H1 (cell line): ENCODE data around the gene AGAP3. TPM values are rescaled to one million over a fixed set of nuclear protein-coding genes. Genes with fewer than 3 reads are reported as not detected.
A peak's percentile ranks its signal among the peaks of the same experiment; 100 is the strongest.

ENCODE experiments used
- CTCF ChIA-PET: fragments of 300-600 bp; sonication (Branson Sonifier 250); formaldehyde crosslinking; loops from one replicate; lab custom pipeline; 2021; ENCODE audit not compliant: partially characterized antibody; lab: Charles Lee
- POLR2A ChIA-PET: fragments of 300-600 bp; sonication (Branson Sonifier 250); formaldehyde crosslinking; loops from one replicate; lab custom pipeline; 2021; ENCODE audit warnings: inconsistent platforms; ENCODE audit not compliant: partially characterized antibody; lab: Charles Lee
- DNase-seq, 2 experiments: peaks; one replicate each; pipeline versions ENCODE4 v3.0.0 to v3.0.0-alpha.2; 2010 to 2022; ENCODE audit warnings: low spot score in 2 of 2, low read depth in 1 of 2, mixed read lengths in 1 of 2
- FAIRE-seq: peaks from 2 replicates; lab custom pipeline; 2011; peaks lifted over from hg19 to GRCh38; lab: Jason Lieb, UNC
- H2AFZ ChIP-seq: 2 replicates; pipeline ENCODE4 v1.8.1; 2012; ENCODE audit warnings: low read length, inconsistent platforms
- H2AK5ac ChIP-seq: 2 replicates; pipeline ENCODE4 v1.6.1; 2013; ENCODE audit warnings: low read depth, low read length
- H2BK120ac ChIP-seq: replicated peaks from 2 replicates; pipeline ENCODE3; 2013; ENCODE audit warnings: low read depth, low read length, inconsistent platforms
- H2BK12ac ChIP-seq: 2 replicates; pipeline ENCODE4 v1.6.1; 2013; ENCODE audit warnings: low read depth, low read length
- H2BK15ac ChIP-seq: 2 replicates; pipeline ENCODE4 v1.6.1; 2013; ENCODE audit warnings: low read length
- H2BK20ac ChIP-seq: 2 replicates; pipeline ENCODE4 v1.6.1; 2013; ENCODE audit warnings: low read length
- H2BK5ac ChIP-seq: 2 replicates; pipeline ENCODE4 v1.6.1; 2013; ENCODE audit warnings: low read depth, low read length
- H3K14ac ChIP-seq: 2 replicates; pipeline ENCODE4 v1.6.1; 2013; ENCODE audit warnings: inconsistent platforms; ENCODE audit not compliant: insufficient read length
- H3K18ac ChIP-seq: 2 replicates; pipeline ENCODE4 v1.6.1; 2013; ENCODE audit warnings: low read length; ENCODE audit errors: extremely low read depth
- H3K23ac ChIP-seq: 2 replicates; pipeline ENCODE4 v1.6.1; 2013; ENCODE audit warnings: inconsistent platforms; ENCODE audit not compliant: insufficient read length
- H3K23me2 ChIP-seq: 2 replicates; pipeline ENCODE4 v1.6.1; 2013; ENCODE audit warnings: low read depth, low read length
- H3K27ac ChIP-seq: 2 replicates; pipeline ENCODE4 v1.6.1; 2011; ENCODE audit warnings: low read depth, low read length, inconsistent platforms
- H3K27me3 ChIP-seq, 4 experiments: replicated peaks in 1 of 4; 1 replicate in 1 of 4; 2 replicates in 3 of 4; pipeline versions ENCODE4 v1.6.1 to v1.8.1; 2011 to 2013; ENCODE audit warnings: low read length in 3 of 4, mild to moderate bottlenecking in 3 of 4, inconsistent platforms in 2 of 4, mixed read lengths in 2 of 4, moderate library complexity in 1 of 4; ENCODE audit not compliant: control insufficient read depth in 3 of 4, insufficient read depth in 3 of 4; ENCODE audit errors: extremely low read depth in 1 of 4
- H3K36me3 ChIP-seq, 4 experiments: 2 replicates each; pipeline versions ENCODE4 v1.6.1 to v1.8.1; 2011 to 2013; ENCODE audit warnings: mild to moderate bottlenecking in 4 of 4, low read length in 3 of 4, moderate library complexity in 2 of 4, control low read depth in 1 of 4, inconsistent platforms in 1 of 4; ENCODE audit not compliant: insufficient read depth in 4 of 4, control insufficient read depth in 2 of 4
- H3K4ac ChIP-seq: replicated peaks from 2 replicates; pipeline ENCODE3; 2013; ENCODE audit warnings: low read length, low read depth, mixed read lengths, inconsistent platforms; ENCODE audit not compliant: insufficient read length
- H3K4me1 ChIP-seq, 4 experiments: replicated peaks in 1 of 4; 1 replicate in 1 of 4; 2 replicates in 3 of 4; pipeline versions ENCODE4 v1.6.1 to v1.8.1; 2011 to 2013; ENCODE audit warnings: low read length in 3 of 4, inconsistent platforms in 2 of 4, mixed read lengths in 1 of 4; ENCODE audit not compliant: insufficient read depth in 4 of 4, control insufficient read depth in 3 of 4
- H3K4me2 ChIP-seq, 2 experiments: 2 replicates each; pipeline versions ENCODE4 v1.6.1 to v1.8.1; 2011 to 2013; ENCODE audit warnings: low read depth in 2 of 2, low read length in 2 of 2, control low read depth in 1 of 2, inconsistent platforms in 1 of 2, mild to moderate bottlenecking in 1 of 2; ENCODE audit not compliant: insufficient read depth in 1 of 2
- H3K4me3 ChIP-seq, 4 experiments: fragments of 200-600, 300-600 bp in 1 of 4; sonication (generic), shearing (Covaris generic), sonication (Bioruptor Twin) in 1 of 4; 2 replicates each; pipeline versions ENCODE4 v1.5.1 to v1.8.1; 2011 to 2016; ENCODE audit warnings: low read length in 4 of 4, low read depth in 3 of 4, control low read depth in 2 of 4, inconsistent platforms in 2 of 4, mild to moderate bottlenecking in 2 of 4, mixed read lengths in 1 of 4, moderate library complexity in 1 of 4; ENCODE audit not compliant: insufficient read depth in 2 of 4; ENCODE audit errors: extremely low read depth in 1 of 4
- H3K56ac ChIP-seq: replicated peaks from 2 replicates; pipeline ENCODE3; 2013; ENCODE audit warnings: low read depth, mild to moderate bottlenecking, mixed read lengths, low read length, inconsistent platforms; ENCODE audit not compliant: insufficient read length
- H3K79me1 ChIP-seq: 2 replicates; pipeline ENCODE4 v1.6.1; 2013; ENCODE audit warnings: low read depth, low read length, control low read depth
- H3K79me2 ChIP-seq, 2 experiments: 2 replicates each; pipeline versions ENCODE4 v1.6.1 to v1.8.1; 2012 to 2013; ENCODE audit warnings: low read length in 2 of 2, mild to moderate bottlenecking in 2 of 2, inconsistent platforms in 1 of 2; ENCODE audit not compliant: insufficient read depth in 2 of 2, control insufficient read depth in 1 of 2
- H3K9ac ChIP-seq, 4 experiments: replicated peaks in 1 of 4; 1 replicate in 1 of 4; 2 replicates in 3 of 4; pipeline versions ENCODE4 v1.6.1 to v1.8.1; 2011 to 2013; ENCODE audit warnings: low read depth in 3 of 4, low read length in 3 of 4, control low read depth in 2 of 4, mild to moderate bottlenecking in 2 of 4, moderate library complexity in 2 of 4, inconsistent platforms in 1 of 4; ENCODE audit errors: extremely low read depth in 1 of 4
- H3K9me3 ChIP-seq, 2 experiments: 2 replicates each; pipeline versions ENCODE4 v1.6.1 to v1.8.1; 2012 to 2013; ENCODE audit warnings: mild to moderate bottlenecking in 2 of 2, moderate library complexity in 2 of 2, control low read depth in 1 of 2, inconsistent platforms in 1 of 2, low read depth in 1 of 2, low read length in 1 of 2, mixed read lengths in 1 of 2; ENCODE audit not compliant: insufficient read depth in 2 of 2
- H4K20me1 ChIP-seq, 2 experiments: replicated peaks in 1 of 2; 2 replicates each; pipeline versions ENCODE3 to v1.8.1; 2011 to 2013; ENCODE audit warnings: inconsistent platforms in 2 of 2, low read length in 2 of 2, mild to moderate bottlenecking in 1 of 2; ENCODE audit not compliant: insufficient read depth in 2 of 2, control insufficient read depth in 1 of 2
- H4K5ac ChIP-seq: 2 replicates; pipeline ENCODE4 v1.6.1; 2013; ENCODE audit warnings: low read length, low read depth, mixed read lengths, inconsistent platforms; ENCODE audit not compliant: insufficient read length
- H4K8ac ChIP-seq: 2 replicates; pipeline ENCODE4 v1.8.0; 2013; ENCODE audit warnings: mild to moderate bottlenecking, moderate library complexity, low read length, inconsistent platforms; ENCODE audit not compliant: insufficient read depth; ENCODE audit errors: extremely low read depth
- H4K91ac ChIP-seq: replicated peaks from 2 replicates; pipeline ENCODE3; 2013; ENCODE audit warnings: low read length, mixed read lengths, inconsistent platforms; ENCODE audit not compliant: insufficient read length
- ASH2L ChIP-seq: fragments of 200-600, 300-600 bp; sonication (generic); IDR thresholded peaks from one replicate; pipeline ENCODE4 v1.7.1; 2017; ENCODE audit warnings: low read length
- CEBPB ChIP-seq: IDR thresholded peaks from 2 replicates; pipeline ENCODE4 v1.6.1; 2012; ENCODE audit warnings: low read depth, low read length
- CTCF ChIP-seq, 3 experiments: IDR thresholded peaks; 1 replicate in 2 of 3; 2 replicates in 1 of 3; pipeline versions ENCODE4 v1.5.1 to v1.6.1; 2011; ENCODE audit warnings: low read length in 3 of 3, mild to moderate bottlenecking in 3 of 3, inconsistent platforms in 2 of 3, low read depth in 1 of 3, moderate library complexity in 1 of 3; ENCODE audit not compliant: insufficient read depth in 1 of 3; ENCODE audit errors: control extremely low read depth in 1 of 3
- E2F6 ChIP-seq: IDR thresholded peaks from 2 replicates; pipeline ENCODE4 v1.6.1; 2012; ENCODE audit warnings: inconsistent platforms
- EZH2 ChIP-seq: fragments of 200-600 bp; sonication (generic); IDR thresholded peaks from 2 replicates; pipeline ENCODE4 v1.7.1; 2012; ENCODE audit warnings: low read depth, mild to moderate bottlenecking, moderate library complexity, low read length, inconsistent platforms; ENCODE audit not compliant: severe bottlenecking
- RAD21 ChIP-seq, 2 experiments: IDR thresholded peaks in 1 of 2; conservative IDR thresholded peaks in 1 of 2; 2 replicates each; pipeline ENCODE4 v1.6.1; 2011; ENCODE audit warnings: low read depth in 2 of 2, low read length in 2 of 2, improper control_type of control experiment in 1 of 2, inconsistent platforms in 1 of 2, mild to moderate bottlenecking in 1 of 2, moderate library complexity in 1 of 2
- RXRA ChIP-seq: IDR thresholded peaks from 2 replicates; pipeline ENCODE4 v1.6.1; 2011; ENCODE audit warnings: low read depth, mild to moderate bottlenecking, low read length, moderate library complexity; ENCODE audit not compliant: insufficient read depth
- SIRT6 ChIP-seq: IDR thresholded peaks from one replicate; pipeline ENCODE4 v1.7.1; 2012; ENCODE audit warnings: low read length, inconsistent platforms
- TEAD4 ChIP-seq: IDR thresholded peaks from 2 replicates; pipeline ENCODE4 v1.6.1; 2012; ENCODE audit warnings: low read depth, low read length, inconsistent platforms, mixed read lengths
- WGBS, 2 experiments: shearing (Covaris generic) in 1 of 2; methylation state at CpG; one replicate each; pipeline versions ENCODE4 v1.1.6 to v1.1.7; 2013 to 2015; ENCODE audit warnings: low lambda C conversion rate in 2 of 2, mixed read lengths in 2 of 2, inconsistent platforms in 1 of 2, low coverage in 1 of 2, missing lambda C conversion rate in 1 of 2; ENCODE audit not compliant: insufficient replicate concordance in 2 of 2, insufficient coverage in 1 of 2, insufficient read length in 1 of 2; ENCODE audit errors: extremely low coverage in 1 of 2, missing lambda C conversion rate in 1 of 2; 5-methylcytosine and 5-hydroxymethylcytosine counted together
- polyA plus RNA-seq, 7 experiments: library from polyadenylated mRNA; depleted of rRNA in 3 of 7; stranded (reverse) in 5 of 7; unstranded in 2 of 7; fragments of >200 nt in 5 of 7; fragments of 200-250 nt in 2 of 7; gene quantifications; 1 replicate in 5 of 7; 2 replicates in 1 of 7; 4 replicates in 1 of 7; pipeline versions ENCODE4 v1.2.1 to v1.2.3, GENCODE V29; 2011 to 2013; ENCODE audit warnings: missing spikeins in 2 of 7, mixed read lengths in 2 of 7
- total RNA-seq: library from RNA; stranded (reverse); fragmentation: NEBNext Ultra II Directional; extraction: Animal tissue kit (Norgen Biotek cat#: 25700); gene quantifications from 2 replicates; pipeline ENCODE4 v1.2.1, GENCODE V29; 2021

The AGAP3 gene
- total and polyA plus RNA-seq, 2 of the 8 experiments (the other 6 are each of a cell fraction or from before 2014, with no cell fraction given), result 66.4 to 120 TPM

- Histone ChIP-seq H3K27me3 (peaks cover 10 to 35% (median 30%) of the 10 kb centered on the region in 4 experiments), H3K36me3 (peaks cover 0 to 6% (median 0%) of the 10 kb centered on the region in 4 experiments; a peak in 1 of 8 replicates), H3K4me1 (no peaks in the 10 kb centered on the region; a peak in 1 of 7 replicates), H3K4me3 (peak overlapping the region in 1 of 4 experiments; percentile 23; a peak in 1 of 8 replicates), H4K91ac (no peak overlapping the region), H3K14ac (no peak overlapping the region), H3K4ac (no peak overlapping the region), H3K18ac (no peak overlapping the region), H4K8ac (no peak overlapping the region), H3K9me3 (peaks cover 1 to 14% of the 10 kb centered on the region in 2 experiments; a peak in 2 of 4 replicates), H3K4me2 (peak overlapping the region in 1 of 2 experiments; percentile 41; a peak in 2 of 4 replicates), H3K9ac (no peak overlapping the region), H2BK15ac (no peak overlapping the region), H3K79me1 (no peaks in the 10 kb centered on the region), H3K79me2 (no peaks in the 10 kb centered on the region), H4K20me1 (peaks cover 0 to 1% of the 10 kb centered on the region in 2 experiments), H4K5ac (no peak overlapping the region), H2BK120ac (no peak overlapping the region), H2BK12ac (no peak overlapping the region), H3K23ac (no peak overlapping the region), H3K56ac (no peak overlapping the region), H3K23me2 (no peaks in the 10 kb centered on the region), H2BK5ac (no peak overlapping the region), H2AK5ac (no peak overlapping the region), H2BK20ac (no peak overlapping the region), H3K27ac (no peak overlapping the region), H2AFZ (no peak overlapping the region)
- DNase-seq, result peak in 1 of 2 experiments; percentile 64
- ChIA-PET POLR2A (interaction anchor here (0.9 to 1.4 kb wide), 2 partner anchors 9 to 50 kb away, joined by 3 to 6 read pairs; no protein-coding TSS in a partner anchor), CTCF (interaction anchor here (0.6 to 7.4 kb wide), 18 partner anchors 10 to 158 kb away, joined by 3 to 52 read pairs (median 5); no protein-coding TSS in a partner anchor)
- FAIRE-seq, result no peak
- WGBS, 2 experiments, result 60% methylated on average over 21 of the region's 23 CpGs; no CpG with 5 or more reads in 1 of the 2 experiments
- TF ChIP-seq CEBPB (no peak), RXRA (no peak), SIRT6 (no peak), TEAD4 (no peak), ASH2L (no peak), CTCF (IDR thresholded peaks at IDR 0.05; ENCODE audit: control extremely low read depth in 1 of 3, insufficient read depth in 1 of 3, low read depth in 1 of 3, low read length in 3 of 3) (peak in 2 of 3 experiments; percentile 67 to 70; a peak in 3 of 4 replicates), EZH2 (peak; percentile 40), E2F6 (peak; percentile 34; the same call in 1 of the 2 replicates), RAD21 (IDR thresholded peaks at IDR 0.05 in 1 of 2, conservative IDR thresholded peaks at IDR 0.05 in 1 of 2; ENCODE audit: low read depth in 2 of 2, low read length in 2 of 2) (peak; percentile 17 to 33; a peak in 3 of 4 replicates)
These were observed 89.6 kb downstream of the AGAP3 start for GRCh38 chr7:151175793-151176311.
